Cardiac fibroblast (primary cell): Measurements from ENCODE around the gene ARMS2.

ENCODE experiments used
- DNase-seq, 2 donors: peaks; one replicate each; pipeline versions ENCODE4 v3.0.0 to v3.0.0-alpha.2; 2010; ENCODE audit warnings: low read depth in 2 of 2
- H3K4me3 ChIP-seq, 2 donors: replicated peaks in 1 of 2; 1 replicate in 1 of 2; 2 replicates in 1 of 2; pipeline ENCODE4 v1.5.1; 2011; ENCODE audit warnings: low read depth in 2 of 2, low read length in 2 of 2, mild to moderate bottlenecking in 2 of 2, moderate library complexity in 1 of 2
- CTCF ChIP-seq: IDR thresholded peaks from one replicate; pipeline ENCODE4 v1.5.1; 2011; ENCODE audit warnings: low read depth, mild to moderate bottlenecking, low read length, inconsistent platforms

ARMS2 gene

GRCh38 chr10:122481296-122482056 lies 27.0 kb downstream of the ARMS2 start:
- no peak for DNase-seq
- TF ChIP-seq CTCF = no peak
- no peak overlapping the region for H3K4me3 ChIP-seq

DNA sequence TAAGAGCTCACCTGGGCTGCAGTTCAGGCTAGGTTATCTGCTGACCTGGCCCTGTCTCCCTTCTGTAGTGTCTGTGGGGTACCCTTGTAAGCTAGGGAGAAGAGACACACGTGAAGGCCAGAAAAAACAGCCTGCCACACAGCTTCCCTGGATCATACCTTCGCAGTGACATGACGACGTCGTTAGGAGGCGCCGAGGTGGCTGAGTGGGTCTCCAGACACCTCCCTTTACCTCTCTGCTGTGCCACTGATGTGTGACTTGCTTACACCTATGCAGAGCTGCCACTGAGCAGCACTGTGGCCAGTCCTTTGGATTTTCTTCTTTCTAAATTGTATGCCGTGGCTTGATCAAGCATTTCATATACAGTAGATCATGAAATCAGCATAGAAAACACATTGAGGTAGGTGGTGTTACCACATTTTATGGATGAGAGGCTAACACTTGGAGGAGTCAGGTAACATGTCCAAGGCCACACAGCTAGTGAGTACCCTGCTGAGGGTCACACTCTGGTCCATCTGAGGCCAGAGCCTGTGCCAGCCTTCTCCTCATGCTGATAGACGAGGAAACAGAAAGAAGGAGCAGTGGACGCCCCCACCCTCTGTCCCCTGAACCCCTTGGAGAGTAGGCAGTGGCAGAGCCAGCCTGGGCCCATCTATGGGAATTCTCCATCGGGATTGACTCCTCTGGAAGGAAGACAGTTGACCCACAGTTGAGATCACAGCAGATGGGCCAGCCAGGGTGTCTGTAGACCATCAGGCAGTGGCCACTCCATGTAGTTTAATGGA lies 30.0 kb downstream of the ARMS2 start:
- no peak for TF ChIP-seq CTCF
- no peak overlapping the region for H3K4me3 ChIP-seq
- no peak for DNase-seq

DNA sequence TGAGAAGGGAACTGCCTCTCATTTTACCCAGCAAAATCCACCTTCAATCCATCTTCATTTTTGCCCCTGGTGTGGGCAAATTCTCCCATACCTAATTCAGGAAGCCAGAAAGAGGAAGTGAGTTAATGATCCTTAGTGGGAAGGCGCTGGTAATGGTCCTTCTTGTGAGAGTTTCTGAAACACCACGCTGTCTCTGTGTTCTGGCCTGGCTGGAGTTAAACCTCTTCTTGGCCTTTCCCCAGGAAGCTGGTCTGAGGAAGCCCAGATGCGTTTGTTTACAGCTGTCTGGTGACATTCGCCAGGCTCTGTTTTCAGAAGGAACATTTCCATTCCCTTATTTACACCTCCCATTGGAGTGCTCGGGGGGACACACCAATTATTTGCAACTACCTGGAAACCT lies 31.2 kb downstream of the ARMS2 start:
- H3K4me3 ChIP-seq = no peak overlapping the region
- DNase-seq = peak in 1 of 2 donors; percentile 69
- TF ChIP-seq CTCF = no peak

DNA sequence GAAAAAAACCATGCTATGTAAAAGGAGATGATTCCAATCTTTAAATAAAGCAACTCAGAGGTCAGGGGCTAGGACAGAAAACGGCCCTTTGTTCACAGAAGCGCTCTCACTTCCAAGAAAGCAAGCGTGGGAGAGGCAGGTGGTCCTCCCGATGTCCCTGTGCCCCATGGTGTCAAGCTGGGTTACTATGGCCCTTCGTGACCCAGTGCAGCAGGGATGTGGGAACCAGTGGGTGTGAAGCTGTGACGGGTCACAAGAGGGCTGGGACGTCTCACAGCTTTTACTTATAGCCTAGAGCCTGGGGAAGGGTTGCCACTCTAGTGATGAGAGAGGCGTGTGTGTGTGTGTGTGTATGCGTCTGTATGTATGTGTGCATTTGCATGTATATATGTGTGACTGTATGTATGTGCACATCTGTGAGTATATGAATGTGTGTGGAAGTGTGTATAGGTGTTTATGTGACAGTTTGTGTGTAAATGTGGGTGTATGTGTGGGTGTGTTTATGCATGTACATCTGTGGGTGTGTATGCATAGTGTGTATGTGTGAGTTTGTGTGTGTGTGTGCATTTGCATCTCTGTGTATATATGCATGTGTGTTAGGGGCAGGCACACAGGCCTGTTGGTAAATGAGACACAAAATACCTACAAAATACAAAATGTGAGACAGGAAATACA lies 32.1 kb downstream of the ARMS2 start:
- no peak for TF ChIP-seq CTCF
- DNase-seq = no peak
- no peak overlapping the region for H3K4me3 ChIP-seq

- DNase-seq = no peak
- TF ChIP-seq CTCF = no peak
- no peak overlapping the region for H3K4me3 ChIP-seq
These were observed 32.8 kb downstream of the ARMS2 start for GRCh38 chr10:122487174-122487765.

DNA sequence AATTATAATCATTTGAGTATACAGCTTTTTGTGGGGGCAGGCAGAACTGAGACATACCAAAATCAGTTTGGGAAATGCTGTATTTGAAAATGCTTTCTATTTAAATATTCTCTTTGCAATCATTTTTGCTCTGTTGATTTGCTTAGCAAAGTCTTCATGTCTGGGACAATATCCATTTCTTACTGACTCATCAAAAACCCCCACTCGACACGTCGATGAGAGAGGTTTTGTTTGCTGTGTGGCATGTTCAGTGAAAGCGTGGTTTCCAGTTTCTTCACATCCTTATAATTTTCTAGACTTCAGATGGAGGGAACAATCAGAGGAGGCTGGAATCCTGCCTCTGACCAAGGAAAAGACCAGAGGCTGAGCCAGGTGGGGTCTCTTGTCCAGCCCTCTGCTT lies 35.8 kb downstream of the ARMS2 start:
- H3K4me3 ChIP-seq = no peak overlapping the region
- peak; percentile 48 to 55 for DNase-seq
- no peak for TF ChIP-seq CTCF
